Heart left ventricle (tissue), 13 donors: ENCODE data around the gene GRWD1.

ENCODE experiments used
- POLR2A ChIP-seq, 2 donors: fragments of 450-650 bp; IDR thresholded peaks; one replicate each; pipeline ENCODE4 v1.6.1; 2017; ENCODE audit warnings: antibody characterized with exemption in 2 of 2, mild to moderate bottlenecking in 2 of 2, moderate library complexity in 2 of 2
- TF ChIP-seq, protein P1 (sequence below), 12 donors: fragments of 200-600 bp; sonication (generic) in 4 of 12; IDR thresholded peaks; one replicate each; pipeline versions ENCODE4 v1.5.0 to v1.8.0; 2018 to 2022; ENCODE audit warnings: antibody characterized with exemption in 12 of 12, mild to moderate bottlenecking in 5 of 12
- donor health status: ischemic (EF 13 %, LVEDD 7.1; RV severe dilation, severe dysfunction).
- donor health status: DM: no; HTN: yes; CAD: no.
- donor health status: DM: no; HTN: no; CAD: no.
- donor health status: ischemic (EF 25% LVEDD 6.9; RV normal size, moderate dysfunction).
- donor health status: ischemic (EF 25% LVEDD 5.7; RV mildly dilated, moderate dysfunction).
- donor health status: ischemic (EF 35%, LVEDD 5.7; RV mildly dilated, moderate dysfunction).
- donor health status: nonischemic (EF 11% LVEDD 7.7; RV severe dilation, severe dysfunction).
- donor health status: DM: yes; HTN: yes; CAD: no.
- donor health status: PGD.
- donor health status: ischemic (EF 29% LVEDD 5.4; RV normal size, mild dysfunction).
- donor health status: nonischemic (EF 23%, LVEDD 6.1; RV moderate dilation, normal function).

DNA sequence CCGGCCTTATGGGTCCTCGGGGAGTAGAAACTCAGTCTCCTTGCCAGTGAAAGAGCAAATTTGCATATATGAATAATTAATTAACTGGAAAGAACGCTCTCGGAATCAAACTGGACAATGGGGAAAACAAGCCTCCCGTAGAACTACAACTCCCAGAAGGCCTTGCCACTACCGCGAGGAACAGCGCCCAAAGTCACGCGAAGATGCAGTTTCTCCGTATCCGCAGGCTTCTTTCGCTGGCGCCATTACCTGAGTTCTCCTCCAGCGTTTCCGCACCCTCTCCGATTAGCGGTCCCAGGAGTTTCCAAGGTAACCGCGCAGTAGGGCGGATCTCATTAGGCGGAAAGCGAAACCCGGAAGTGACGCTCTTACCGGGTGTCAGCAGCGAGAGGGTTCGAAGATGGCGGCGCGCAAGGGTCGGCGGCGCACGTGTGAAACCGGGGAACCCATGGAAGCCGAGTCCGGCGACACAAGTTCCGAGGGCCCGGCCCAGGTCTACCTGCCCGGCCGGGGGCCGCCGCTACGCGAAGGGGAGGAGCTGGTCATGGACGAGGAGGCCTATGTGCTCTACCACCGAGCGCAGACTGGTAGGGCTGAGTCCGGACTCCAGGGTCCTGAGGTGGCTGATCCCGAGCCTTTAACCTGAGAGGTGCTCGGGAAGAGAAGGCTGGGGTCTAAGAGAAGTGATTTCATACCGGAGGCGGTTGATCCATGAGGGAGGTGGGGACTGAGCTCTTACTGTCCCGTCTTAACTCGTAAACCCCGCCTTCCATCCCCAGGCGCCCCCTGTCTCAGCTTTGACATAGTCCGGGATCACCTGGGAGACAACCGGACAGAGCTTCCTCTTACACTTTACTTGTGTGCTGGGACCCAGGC, at the start of gene GRWD1:
- TF ChIP-seq, protein P1, sequence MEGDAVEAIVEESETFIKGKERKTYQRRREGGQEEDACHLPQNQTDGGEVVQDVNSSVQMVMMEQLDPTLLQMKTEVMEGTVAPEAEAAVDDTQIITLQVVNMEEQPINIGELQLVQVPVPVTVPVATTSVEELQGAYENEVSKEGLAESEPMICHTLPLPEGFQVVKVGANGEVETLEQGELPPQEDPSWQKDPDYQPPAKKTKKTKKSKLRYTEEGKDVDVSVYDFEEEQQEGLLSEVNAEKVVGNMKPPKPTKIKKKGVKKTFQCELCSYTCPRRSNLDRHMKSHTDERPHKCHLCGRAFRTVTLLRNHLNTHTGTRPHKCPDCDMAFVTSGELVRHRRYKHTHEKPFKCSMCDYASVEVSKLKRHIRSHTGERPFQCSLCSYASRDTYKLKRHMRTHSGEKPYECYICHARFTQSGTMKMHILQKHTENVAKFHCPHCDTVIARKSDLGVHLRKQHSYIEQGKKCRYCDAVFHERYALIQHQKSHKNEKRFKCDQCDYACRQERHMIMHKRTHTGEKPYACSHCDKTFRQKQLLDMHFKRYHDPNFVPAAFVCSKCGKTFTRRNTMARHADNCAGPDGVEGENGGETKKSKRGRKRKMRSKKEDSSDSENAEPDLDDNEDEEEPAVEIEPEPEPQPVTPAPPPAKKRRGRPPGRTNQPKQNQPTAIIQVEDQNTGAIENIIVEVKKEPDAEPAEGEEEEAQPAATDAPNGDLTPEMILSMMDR (IDR thresholded peaks at IDR 0.05), result peak in 2 of 12 donors; percentile 3 to 7
- peak in 1 of 2 donors; percentile 47 for TF ChIP-seq POLR2A (IDR thresholded peaks at IDR 0.05)
